SH-SY5Y (cell line): ENCODE results near the gene SLC7A8.

Source experiments
- GATA2 ChIP-seq: IDR thresholded peaks from 2 replicates; pipeline ENCODE4 v1.6.1; 2011; ENCODE audit warnings: mild to moderate bottlenecking, low read depth, low read length
- GATA3 ChIP-seq: IDR thresholded peaks from 2 replicates; pipeline ENCODE4 v1.6.1; 2011; ENCODE audit warnings: low read depth, mild to moderate bottlenecking, low read length, moderate library complexity

DNA sequence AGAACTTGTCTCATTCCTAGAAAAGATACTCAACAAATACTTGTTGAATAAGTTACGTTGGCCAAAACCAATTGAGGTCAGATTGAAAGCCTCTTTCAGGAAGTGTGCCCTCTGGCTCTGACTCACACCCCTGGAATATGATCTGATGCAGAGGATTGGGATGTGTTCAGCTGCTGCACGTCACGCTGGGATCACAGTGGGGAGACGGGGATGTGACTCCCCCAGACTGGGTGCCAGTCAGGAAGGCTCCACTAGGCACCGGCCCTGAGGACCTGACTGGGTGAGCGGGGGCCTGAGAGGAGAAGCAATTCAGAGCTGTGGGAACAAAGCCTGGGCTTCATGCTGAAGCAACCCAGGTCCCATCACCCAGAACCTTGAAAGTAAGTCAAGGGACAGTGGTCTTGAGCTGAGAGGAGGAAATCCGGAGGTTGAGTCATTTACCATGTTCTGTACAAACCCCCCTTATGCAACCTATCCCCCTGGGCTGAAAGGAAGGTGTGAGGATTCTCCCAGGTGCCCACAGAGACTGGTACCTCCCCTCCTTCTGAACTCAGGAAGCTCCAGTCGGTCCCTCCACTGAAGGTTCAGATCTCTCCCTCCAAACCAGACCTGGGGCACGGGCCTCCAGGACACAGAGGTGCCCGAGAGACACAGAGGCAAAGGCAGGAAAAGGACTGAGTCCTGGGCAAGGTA is 68.3 kb downstream of the SLC7A8 start:
- TF ChIP-seq GATA3 (no peak), GATA2 (no peak)
